Vagina (tissue), 2 donors: ENCODE data around the gene GSG1L2.

Source experiments
- POLR2A ChIP-seq, 2 donors: fragments of 450-650 bp; IDR thresholded peaks; one replicate each; pipeline ENCODE4 v1.6.1; 2017; ENCODE audit warnings: antibody characterized with exemption in 2 of 2, mild to moderate bottlenecking in 2 of 2, moderate library complexity in 2 of 2
- TF ChIP-seq, protein P1 (sequence below), 3 experiments: fragments of 450-650 bp in 2 of 3; fragments of 200-600 bp in 1 of 3; sonication (generic) in 1 of 3; IDR thresholded peaks; one replicate each; pipeline ENCODE4 v1.5.1; 2017 to 2019; ENCODE audit warnings: antibody characterized with exemption in 3 of 3, mild to moderate bottlenecking in 2 of 3, moderate library complexity in 2 of 3

DNA sequence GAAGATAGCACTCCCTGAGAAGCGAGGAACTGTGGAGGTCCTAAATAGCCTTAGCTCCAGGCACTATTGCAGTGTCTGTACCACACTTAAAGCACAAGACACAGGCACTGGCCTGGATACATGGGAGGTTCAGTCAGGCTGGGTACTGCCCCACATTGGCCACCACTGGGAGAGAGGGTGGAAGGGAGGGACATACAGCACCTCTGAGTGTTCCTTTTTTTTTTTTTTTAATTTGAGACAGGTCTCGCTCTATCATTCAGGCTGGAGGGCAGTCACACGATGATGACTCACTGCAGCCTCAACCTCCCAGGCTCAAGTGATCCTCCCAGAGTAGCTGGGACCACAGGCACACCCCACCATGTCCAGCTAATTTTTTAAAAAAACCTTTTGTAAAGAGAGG, 1.4 kb downstream of the GSG1L2 start:
- TF ChIP-seq, protein P1, sequence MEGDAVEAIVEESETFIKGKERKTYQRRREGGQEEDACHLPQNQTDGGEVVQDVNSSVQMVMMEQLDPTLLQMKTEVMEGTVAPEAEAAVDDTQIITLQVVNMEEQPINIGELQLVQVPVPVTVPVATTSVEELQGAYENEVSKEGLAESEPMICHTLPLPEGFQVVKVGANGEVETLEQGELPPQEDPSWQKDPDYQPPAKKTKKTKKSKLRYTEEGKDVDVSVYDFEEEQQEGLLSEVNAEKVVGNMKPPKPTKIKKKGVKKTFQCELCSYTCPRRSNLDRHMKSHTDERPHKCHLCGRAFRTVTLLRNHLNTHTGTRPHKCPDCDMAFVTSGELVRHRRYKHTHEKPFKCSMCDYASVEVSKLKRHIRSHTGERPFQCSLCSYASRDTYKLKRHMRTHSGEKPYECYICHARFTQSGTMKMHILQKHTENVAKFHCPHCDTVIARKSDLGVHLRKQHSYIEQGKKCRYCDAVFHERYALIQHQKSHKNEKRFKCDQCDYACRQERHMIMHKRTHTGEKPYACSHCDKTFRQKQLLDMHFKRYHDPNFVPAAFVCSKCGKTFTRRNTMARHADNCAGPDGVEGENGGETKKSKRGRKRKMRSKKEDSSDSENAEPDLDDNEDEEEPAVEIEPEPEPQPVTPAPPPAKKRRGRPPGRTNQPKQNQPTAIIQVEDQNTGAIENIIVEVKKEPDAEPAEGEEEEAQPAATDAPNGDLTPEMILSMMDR (IDR thresholded peaks at IDR 0.05) = no peak
- no peak for TF ChIP-seq POLR2A (IDR thresholded peaks at IDR 0.05)
